ENCODE data around the gene CENPX.

- no peak for TF ChIP-seq CTCF (IDR thresholded peaks at IDR 0.05)
- no peak for TF ChIP-seq POLR2AphosphoS5 (IDR thresholded peaks at IDR 0.05)
Observed at GRCh38 chr17:82016875-82017459, 5.7 kb downstream of the CENPX start.
